H9 (cell line): Measurements from ENCODE around the gene ACTL6B. TPM values are rescaled to one million over a fixed set of nuclear protein-coding genes. Genes with fewer than 3 reads are reported as not detected.

Source experiments
- DNase-seq: peaks from one replicate; pipeline ENCODE4 v3.0.0-alpha.2; 2017
- H2AFZ ChIP-seq: one replicate; pipeline ENCODE4 v1.6.1; 2013; ENCODE audit warnings: mild to moderate bottlenecking, low read length, control low read depth, moderate library complexity
- H2AK5ac ChIP-seq: 2 replicates; pipeline ENCODE4 v1.6.1; 2013; ENCODE audit warnings: low read length, control low read depth, mixed read lengths; ENCODE audit not compliant: insufficient read length
- H2BK120ac ChIP-seq: one replicate; pipeline ENCODE4 v1.6.1; 2013; ENCODE audit warnings: low read depth, mild to moderate bottlenecking, low read length, control low read depth, inconsistent platforms; ENCODE audit not compliant: poor library complexity, severe bottlenecking
- H2BK12ac ChIP-seq: 2 replicates; pipeline ENCODE4 v1.6.1; 2013; ENCODE audit warnings: low read length, control low read depth, mixed read lengths, low read depth; ENCODE audit not compliant: insufficient read length
- H2BK15ac ChIP-seq: 2 replicates; pipeline ENCODE4 v1.6.1; 2013; ENCODE audit warnings: low read depth, low read length, control low read depth
- H2BK20ac ChIP-seq: one replicate; pipeline ENCODE4 v1.6.1; 2013; ENCODE audit warnings: low read depth, mild to moderate bottlenecking, low read length, control low read depth, inconsistent platforms; ENCODE audit not compliant: poor library complexity, severe bottlenecking
- H2BK5ac ChIP-seq: 2 replicates; pipeline ENCODE4 v1.6.1; 2013; ENCODE audit warnings: low read length, control low read depth, mixed read lengths; ENCODE audit not compliant: insufficient read length
- H3K14ac ChIP-seq: 2 replicates; pipeline ENCODE4 v1.6.1; 2013; ENCODE audit warnings: low read length, control low read depth; ENCODE audit not compliant: insufficient read depth
- H3K18ac ChIP-seq: 2 replicates; pipeline ENCODE4 v1.6.1; 2013; ENCODE audit warnings: low read depth, mild to moderate bottlenecking, mixed read lengths, low read length, control low read depth; ENCODE audit not compliant: insufficient read length
- H3K23ac ChIP-seq: 2 replicates; pipeline ENCODE4 v1.6.1; 2013; ENCODE audit warnings: low read length, control low read depth, mixed read lengths, low read depth; ENCODE audit not compliant: insufficient read length
- H3K23me2 ChIP-seq: 2 replicates; pipeline ENCODE4 v1.6.1; 2013; ENCODE audit warnings: low read depth, mild to moderate bottlenecking, mixed read lengths, low read length, control low read depth; ENCODE audit not compliant: insufficient read length, poor library complexity, severe bottlenecking
- H3K27ac ChIP-seq: 2 replicates; pipeline ENCODE4 v1.5.1; 2013; ENCODE audit warnings: low read length, control low read depth, mixed read lengths, low read depth; ENCODE audit not compliant: insufficient read length
- H3K27me3 ChIP-seq: 2 replicates; pipeline ENCODE4 v1.6.1; 2013; ENCODE audit warnings: low read length, control low read depth, inconsistent platforms; ENCODE audit not compliant: insufficient read depth
- H3K4ac ChIP-seq: 2 replicates; pipeline ENCODE4 v1.6.1; 2013; ENCODE audit warnings: low read depth, mild to moderate bottlenecking, control low read depth, inconsistent platforms, low read length, moderate library complexity
- H3K4me1 ChIP-seq: 2 replicates; pipeline ENCODE4 v1.6.1; 2013; ENCODE audit warnings: low read length, control low read depth, inconsistent platforms; ENCODE audit not compliant: insufficient read depth
- H3K4me2 ChIP-seq: 2 replicates; pipeline ENCODE4 v1.6.1; 2013; ENCODE audit warnings: low read length, control low read depth, mixed read lengths; ENCODE audit not compliant: insufficient read length, insufficient read depth
- H3K56ac ChIP-seq: 2 replicates; pipeline ENCODE4 v1.6.1; 2013; ENCODE audit warnings: low read depth, mild to moderate bottlenecking, mixed read lengths, low read length, control low read depth; ENCODE audit not compliant: insufficient read length
- H3K79me1 ChIP-seq: 2 replicates; pipeline ENCODE4 v1.6.1; 2013; ENCODE audit warnings: low read depth, mild to moderate bottlenecking, moderate library complexity, low read length, control low read depth, inconsistent platforms; ENCODE audit not compliant: insufficient read depth, poor library complexity, severe bottlenecking
- H3K79me2 ChIP-seq: 2 replicates; pipeline ENCODE4 v1.6.1; 2013; ENCODE audit warnings: low read length, control low read depth, inconsistent platforms; ENCODE audit not compliant: insufficient read depth
- H3K9ac ChIP-seq: 2 replicates; pipeline ENCODE4 v1.6.1; 2013; ENCODE audit warnings: low read length, control low read depth, mixed read lengths; ENCODE audit not compliant: insufficient read length; ENCODE audit errors: extremely low read depth
- H3K9me3 ChIP-seq: one replicate; pipeline ENCODE4 v1.6.1; 2013; ENCODE audit warnings: low read depth, low read length, inconsistent platforms; ENCODE audit not compliant: control insufficient read depth
- H3T11ph ChIP-seq: one replicate; pipeline ENCODE4 v1.6.1; 2013; ENCODE audit warnings: mild to moderate bottlenecking, low read length, control low read depth, inconsistent platforms
- H4K20me1 ChIP-seq: one replicate; pipeline ENCODE4 v1.6.1; 2013; ENCODE audit not compliant: control insufficient read depth, insufficient read length, insufficient read depth
- H4K5ac ChIP-seq: 2 replicates; pipeline ENCODE4 v1.6.1; 2013; ENCODE audit warnings: low read depth, mild to moderate bottlenecking, mixed read lengths, low read length, control low read depth; ENCODE audit not compliant: insufficient read length
- H4K8ac ChIP-seq: replicated peaks from 2 replicates; pipeline ENCODE4 v1.6.1; 2013; ENCODE audit warnings: low read length, control low read depth, mixed read lengths, low read depth; ENCODE audit not compliant: insufficient read length
- H4K91ac ChIP-seq: 2 replicates; pipeline ENCODE4 v1.6.1; 2013; ENCODE audit warnings: low read depth, mild to moderate bottlenecking, moderate library complexity, mixed read lengths, low read length, control low read depth; ENCODE audit not compliant: insufficient read length
- H3K27ac Mint-ChIP-seq, 3 experiments: 2 replicates in 2 of 3; 3 replicates in 1 of 3; pipeline ENCODE4 v1.8.0; 2020 to 2021; ENCODE audit warnings: mixed read lengths in 3 of 3, mild to moderate bottlenecking in 1 of 3, moderate library complexity in 1 of 3
- H3K27me3 Mint-ChIP-seq: 2 replicates; pipeline ENCODE4 v1.8.0; 2021; ENCODE audit warnings: low read depth, mild to moderate bottlenecking, moderate library complexity, mixed read lengths
- H3K36me3 Mint-ChIP-seq, 3 experiments: 2 replicates in 2 of 3; 3 replicates in 1 of 3; pipeline ENCODE4 v1.8.0; 2020 to 2021; ENCODE audit warnings: low read depth in 3 of 3, mixed read lengths in 3 of 3; ENCODE audit not compliant: insufficient read depth in 1 of 3
- H3K4me1 Mint-ChIP-seq, 2 experiments: 2 replicates each; pipeline ENCODE4 v1.8.0; 2020; ENCODE audit warnings: mixed read lengths in 2 of 2
- H3K4me3 Mint-ChIP-seq, 2 experiments: 2 replicates in 1 of 2; 3 replicates in 1 of 2; pipeline ENCODE4 v1.8.0; 2020 to 2021; ENCODE audit warnings: mild to moderate bottlenecking in 2 of 2, mixed read lengths in 2 of 2, moderate library complexity in 1 of 2
- H3K9me3 Mint-ChIP-seq, 2 experiments: 2 replicates in 1 of 2; 3 replicates in 1 of 2; pipeline ENCODE4 v1.8.0; 2020; ENCODE audit warnings: mild to moderate bottlenecking in 2 of 2, mixed read lengths in 2 of 2, moderate library complexity in 1 of 2
- CTCF ChIP-seq: fragments of 200-600 bp; sonication (generic); conservative IDR thresholded peaks from 3 replicates; pipeline ENCODE4 v1.8.0; 2021; ENCODE audit warnings: antibody characterized with exemption, mild to moderate bottlenecking
- WGBS: extraction: QIAGEN DNeasy Blood & Tissue Kit; methylation state at CpG from one replicate; pipeline ENCODE4 v1.1.7; 2013; ENCODE audit warnings: missing lambda C conversion rate, low lambda C conversion rate, mixed read lengths; ENCODE audit not compliant: insufficient read length; ENCODE audit errors: extremely low coverage; 5-methylcytosine and 5-hydroxymethylcytosine counted together
- total RNA-seq: library from RNA; stranded (reverse); gene quantifications from 2 replicates; pipeline ENCODE4 v1.2.1, GENCODE V29; 2021

Gene ACTL6B
- total RNA-seq, 1 experiment from 2014 or later: 0.50 TPM

- H4K5ac ChIP-seq: no peak overlapping the region
- H4K91ac ChIP-seq: no peak overlapping the region
- no peak overlapping the region for H2BK5ac ChIP-seq
- no peak overlapping the region for H2BK20ac ChIP-seq
- H3K9me3 Mint-ChIP-seq: no peaks in the 10 kb centered on the region
- H2AFZ ChIP-seq: no peak overlapping the region
- H3K9ac ChIP-seq: no peak overlapping the region
- no peak overlapping the region for H3K18ac ChIP-seq
- peaks cover 12% of the 10 kb centered on the region for H3K23me2 ChIP-seq
- no peaks in the 10 kb centered on the region for H4K20me1 ChIP-seq
- no peak overlapping the region for H3K23ac ChIP-seq
- no peaks in the 10 kb centered on the region for H3K9me3 ChIP-seq
- no peak overlapping the region for H3K56ac ChIP-seq
- H3K4me3 Mint-ChIP-seq: no peak overlapping the region
- peaks cover 30% of the 10 kb centered on the region; the same call in 1 of the 2 replicates for H3K79me2 ChIP-seq
- H3K14ac ChIP-seq: no peak overlapping the region
- H3K4ac ChIP-seq: no peak overlapping the region
- no peak overlapping the region for H3T11ph ChIP-seq
- DNase-seq: no peak
- no CpG with 5 or more reads among the region's 16 CpGs for WGBS
- no peak overlapping the region for H2AK5ac ChIP-seq
- TF ChIP-seq CTCF: no peak
- H3K4me1 ChIP-seq: 0 out of 2 replicates have a peak, but pooled peaks cover 5% of the 10 kb centered on the region
- H3K4me2 ChIP-seq: no peak overlapping the region
- H3K27me3 Mint-ChIP-seq: peaks cover 2% of the 10 kb centered on the region; the same call in 1 of the 2 replicates
- no peak overlapping the region for H2BK15ac ChIP-seq
- no peaks in the 10 kb centered on the region for H3K27me3 ChIP-seq
- H3K27ac Mint-ChIP-seq: peak overlapping the region in 2 of 3 experiments; percentile 75 to 93; a peak in 5 of 7 replicates
- no peak overlapping the region for H4K8ac ChIP-seq
- H3K27ac ChIP-seq: no peak overlapping the region
- no peak overlapping the region for H2BK12ac ChIP-seq
- peaks cover 5% of the 10 kb centered on the region for H3K79me1 ChIP-seq
- H2BK120ac ChIP-seq: no peak overlapping the region
- peaks cover 35 to 69% (median 64%) of the 10 kb centered on the region in 3 experiments for H3K36me3 Mint-ChIP-seq
- H3K4me1 Mint-ChIP-seq: peaks cover 22 to 30% of the 10 kb centered on the region in 2 experiments
These were observed 32.1 kb upstream of the ACTL6B start for GRCh38 chr7:100688326-100688860.
